Thyroid gland (tissue), 4 donors: ENCODE measurements around the gene LIMK1. TPM values are rescaled to one million over a fixed set of nuclear protein-coding genes. Genes with fewer than 3 reads are reported as not detected.

Experiments
- DNase-seq, 2 donors: peaks; one replicate each; pipeline ENCODE4 v3.0.0-alpha.2; 2019
- H3K27ac ChIP-seq, 3 donors: fragments of 200-600 bp; sonication (generic); 1 replicate in 2 of 3; 2 replicates in 1 of 3; pipeline ENCODE4 v1.5.1; 2016 to 2019; ENCODE audit warnings: mild to moderate bottlenecking in 1 of 3, moderate library complexity in 1 of 3
- H3K27me3 ChIP-seq: fragments of 200-600 bp; sonication (generic); one replicate; pipeline ENCODE4 v1.5.1; 2019
- H3K36me3 ChIP-seq, 2 donors: fragments of 200-600 bp; sonication (generic); one replicate each; pipeline ENCODE4 v1.5.1; 2016 to 2019
- H3K4me1 ChIP-seq, 2 donors: fragments of 200-600 bp; sonication (generic); one replicate each; pipeline ENCODE4 v1.5.1; 2017 to 2019
- H3K4me3 ChIP-seq, 3 donors: fragments of 200-600 bp; sonication (generic); replicated peaks in 1 of 3; 1 replicate in 2 of 3; 2 replicates in 1 of 3; pipeline ENCODE4 v1.5.1; 2016; ENCODE audit warnings: mild to moderate bottlenecking in 1 of 3
- H3K9me3 ChIP-seq: fragments of 200-600 bp; sonication (generic); one replicate; pipeline ENCODE4 v1.5.1; 2017
- CTCF ChIP-seq, 6 experiments: fragments of 200-600 bp in 3 of 6; fragments of 450-650 bp in 3 of 6; sonication (generic) in 3 of 6; IDR thresholded peaks; one replicate each; pipeline ENCODE4 v1.5.1; 2016 to 2019; ENCODE audit warnings: antibody characterized with exemption in 6 of 6, mild to moderate bottlenecking in 2 of 6, inconsistent platforms in 1 of 6, moderate library complexity in 1 of 6
- POLR2A ChIP-seq, 2 donors: fragments of 450-650 bp; IDR thresholded peaks; one replicate each; pipeline ENCODE4 v1.6.1; 2017; ENCODE audit warnings: antibody characterized with exemption in 2 of 2, mild to moderate bottlenecking in 2 of 2, moderate library complexity in 1 of 2
- WGBS, 2 donors: methylation state at CpG; one replicate each; pipeline ENCODE4 v1.1.5; 2017; 5-methylcytosine and 5-hydroxymethylcytosine counted together
- intact Hi-C: fragments of 100-400 bp; cut with DNase I; formaldehyde crosslinking; loops from one replicate; pipeline ENCODE4 v1.15.1; 2023
- total RNA-seq, 4 donors: library from RNA; depleted of rRNA; stranded (reverse); fragments of >200 nt; gene quantifications; one replicate each; pipeline ENCODE4 v1.2.3, GENCODE V29; 2016

Gene LIMK1
- total RNA-seq, 4 donors from 2014 or later: 16.7 to 32.8 (median 21.5) TPM

DNA sequence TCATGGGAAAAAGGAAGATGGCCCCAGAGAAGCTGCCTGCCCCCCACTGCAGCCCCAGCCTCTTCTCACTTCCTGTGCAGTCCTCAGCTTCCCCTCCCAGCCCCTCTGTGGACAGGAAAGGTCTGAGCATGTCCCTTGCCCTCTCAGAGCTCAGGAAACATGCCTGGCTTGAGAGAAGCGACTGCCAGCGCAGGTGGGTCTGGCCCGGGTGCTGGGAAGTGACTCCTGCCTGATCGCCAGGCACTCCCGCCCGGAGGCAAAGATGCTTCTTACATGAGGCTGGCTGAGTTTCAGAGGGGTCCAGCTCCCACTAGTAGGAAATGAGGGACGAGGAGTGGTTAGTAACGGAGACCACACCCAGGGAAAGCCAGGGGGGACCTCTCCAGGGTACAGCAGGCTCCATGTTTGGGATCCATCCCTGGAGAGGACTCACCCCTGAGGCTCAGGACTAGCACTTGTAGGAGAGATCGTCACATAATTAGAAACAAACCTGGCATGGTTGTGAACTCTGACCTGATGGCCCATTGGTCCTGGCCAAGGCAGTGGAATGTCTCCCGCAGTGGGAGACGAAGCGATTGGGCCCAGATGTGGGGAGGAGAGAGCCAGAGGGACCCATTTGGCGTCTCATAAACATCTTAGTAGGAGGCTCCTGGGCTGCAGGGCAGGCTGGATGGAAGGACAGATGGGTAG is 43.4 kb upstream of the LIMK1 start:
- Histone ChIP-seq H3K4me3 (no peak overlapping the region), H3K9me3 (no peaks in the 10 kb centered on the region), H3K27ac (no peak overlapping the region), H3K27me3 (no peaks in the 10 kb centered on the region), H3K36me3 (peaks cover 0 to 8% of the 10 kb centered on the region in 2 donors), H3K4me1 (peaks cover 9 to 19% of the 10 kb centered on the region in 2 donors)
- no peak for TF ChIP-seq POLR2A (IDR thresholded peaks at IDR 0.05)
- TF ChIP-seq CTCF (IDR thresholded peaks at IDR 0.05): no peak
- DNase-seq: no peak
- intact Hi-C loops: no loop called here
- WGBS, 2 donors: 75 to 89% methylated on average over 11 to 13 of the region's 13 CpGs

- TF ChIP-seq POLR2A (IDR thresholded peaks at IDR 0.05) (no peak), CTCF (IDR thresholded peaks at IDR 0.05) (no peak)
- Histone ChIP-seq H3K27me3 (no peaks in the 10 kb centered on the region), H3K36me3 (peaks cover 0 to 8% of the 10 kb centered on the region in 2 donors), H3K27ac (no peak overlapping the region), H3K4me3 (no peak overlapping the region), H3K9me3 (no peaks in the 10 kb centered on the region), H3K4me1 (peaks cover 9 to 19% of the 10 kb centered on the region in 2 donors)
- intact Hi-C loops: no loop called here
- WGBS, 2 donors: 89 to 95% methylated on average over 7 to 12 of the region's 12 CpGs
- no peak for DNase-seq
Observed at GRCh38 chr7:74040791-74041520, 42.6 kb upstream of the LIMK1 start.

GRCh38 chr7:74042746-74043522 is 40.7 kb upstream of the LIMK1 start:
- Histone ChIP-seq H3K27ac (peak overlapping the region in 1 of 3 donors; percentile 43), H3K27me3 (no peaks in the 10 kb centered on the region), H3K4me3 (no peak overlapping the region), H3K4me1 (peaks cover 9 to 19% of the 10 kb centered on the region in 2 donors), H3K36me3 (no peaks in the 10 kb centered on the region), H3K9me3 (no peaks in the 10 kb centered on the region)
- peak; percentile 69 to 70 for DNase-seq
- 51 to 59% methylated on average over 17 to 20 of the region's 24 CpGs for WGBS, 2 donors
- intact Hi-C loops: no loop called here
- TF ChIP-seq POLR2A (IDR thresholded peaks at IDR 0.05) (no peak), CTCF (IDR thresholded peaks at IDR 0.05) (no peak)

GRCh38 chr7:74043523-74043951 is 40.1 kb upstream of the LIMK1 start:
- Histone ChIP-seq H3K9me3 (no peaks in the 10 kb centered on the region), H3K36me3 (no peaks in the 10 kb centered on the region), H3K27ac (peak overlapping the region in 1 of 3 donors; percentile 43), H3K4me1 (peaks cover 9 to 14% of the 10 kb centered on the region in 2 donors), H3K27me3 (no peaks in the 10 kb centered on the region), H3K4me3 (no peak overlapping the region)
- no peak for DNase-seq
- TF ChIP-seq POLR2A (IDR thresholded peaks at IDR 0.05): no peak
- TF ChIP-seq CTCF (IDR thresholded peaks at IDR 0.05): no peak
- intact Hi-C loops: no loop called here
- 69 to 82% methylated on average over 7 to 8 of the region's 9 CpGs for WGBS, 2 donors
